Hepatocyte (in vitro differentiated cells): ENCODE results near the gene DUSP8.

Experiments
- EZH2 ChIP-seq: fragments of 200-600 bp; sonication (generic); IDR thresholded peaks from 2 replicates; pipeline ENCODE4 v1.6.1; 2016; ENCODE audit warnings: antibody characterized with exemption, mild to moderate bottlenecking, borderline replicate concordance
- EZH2phosphoT487 ChIP-seq: fragments of 200-600 bp; sonication (generic); IDR thresholded peaks from one replicate; pipeline ENCODE4 v1.6.1; 2018; ENCODE audit warnings: antibody characterized with exemption, mild to moderate bottlenecking, low read depth, moderate library complexity; ENCODE audit not compliant: unreplicated experiment, severe bottlenecking
- TF ChIP-seq, protein P1 (sequence below): fragments of 200-600 bp; sonication (generic); IDR thresholded peaks from 2 replicates; pipeline ENCODE4 v1.5.1; 2016; ENCODE audit warnings: antibody characterized with exemption, mild to moderate bottlenecking; ENCODE audit not compliant: poor library complexity

DNA sequence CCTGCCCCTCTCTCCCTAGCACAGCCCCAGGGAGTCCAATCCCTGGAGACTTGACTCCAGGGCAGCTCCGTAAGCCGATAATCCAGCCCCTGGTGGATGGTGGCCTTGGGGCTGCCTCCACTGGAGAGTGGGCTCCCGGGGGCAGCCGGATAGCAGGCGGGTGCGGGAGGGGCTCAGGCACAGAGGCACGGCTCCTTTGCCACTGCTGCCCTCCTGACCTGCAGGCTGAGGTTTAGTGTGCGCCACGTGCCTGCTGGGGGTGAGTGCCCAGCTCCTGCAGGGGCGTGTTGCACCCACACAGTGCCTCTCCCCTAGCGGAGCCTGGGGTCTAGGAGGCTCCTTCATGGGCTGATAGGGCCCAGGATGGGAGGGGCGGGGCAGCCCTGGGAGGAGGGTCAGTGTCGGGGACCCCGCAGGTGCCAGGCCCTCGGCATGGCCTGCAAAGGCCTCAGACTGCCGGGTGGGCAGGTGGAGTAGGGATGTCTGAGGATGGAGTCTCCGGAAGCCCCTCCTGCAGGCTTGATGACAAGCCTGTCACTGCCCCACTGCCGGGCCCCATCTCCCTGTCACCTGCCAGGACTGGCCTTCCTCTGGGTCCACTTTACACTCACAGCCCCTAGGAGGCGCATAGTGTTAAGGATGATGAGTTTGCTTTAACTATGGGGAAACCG, 5.6 kb downstream of the DUSP8 start:
- TF ChIP-seq, protein P1, sequence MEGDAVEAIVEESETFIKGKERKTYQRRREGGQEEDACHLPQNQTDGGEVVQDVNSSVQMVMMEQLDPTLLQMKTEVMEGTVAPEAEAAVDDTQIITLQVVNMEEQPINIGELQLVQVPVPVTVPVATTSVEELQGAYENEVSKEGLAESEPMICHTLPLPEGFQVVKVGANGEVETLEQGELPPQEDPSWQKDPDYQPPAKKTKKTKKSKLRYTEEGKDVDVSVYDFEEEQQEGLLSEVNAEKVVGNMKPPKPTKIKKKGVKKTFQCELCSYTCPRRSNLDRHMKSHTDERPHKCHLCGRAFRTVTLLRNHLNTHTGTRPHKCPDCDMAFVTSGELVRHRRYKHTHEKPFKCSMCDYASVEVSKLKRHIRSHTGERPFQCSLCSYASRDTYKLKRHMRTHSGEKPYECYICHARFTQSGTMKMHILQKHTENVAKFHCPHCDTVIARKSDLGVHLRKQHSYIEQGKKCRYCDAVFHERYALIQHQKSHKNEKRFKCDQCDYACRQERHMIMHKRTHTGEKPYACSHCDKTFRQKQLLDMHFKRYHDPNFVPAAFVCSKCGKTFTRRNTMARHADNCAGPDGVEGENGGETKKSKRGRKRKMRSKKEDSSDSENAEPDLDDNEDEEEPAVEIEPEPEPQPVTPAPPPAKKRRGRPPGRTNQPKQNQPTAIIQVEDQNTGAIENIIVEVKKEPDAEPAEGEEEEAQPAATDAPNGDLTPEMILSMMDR = no peak
- no peak for TF ChIP-seq EZH2
- TF ChIP-seq EZH2phosphoT487 = no peak
